Left forelimb (tissue), 1 donor: ENCODE measurements around the gene GABRR1.
"Not testable (repeated sequence)": the region's sequence is repeated elsewhere in the genome, so short reads cannot be mapped to it uniquely, and the experiment has no call there.

Experiments used
- DNase-seq: peaks from one replicate; pipeline ENCODE4 v3.0.0-alpha.2; 2018; ENCODE audit warnings: low spot score

Gene GABRR1

GRCh38 chr6:89160331-89161092 lies 56.6 kb downstream of the GABRR1 start:
- DNase-seq, result no peak

DNA sequence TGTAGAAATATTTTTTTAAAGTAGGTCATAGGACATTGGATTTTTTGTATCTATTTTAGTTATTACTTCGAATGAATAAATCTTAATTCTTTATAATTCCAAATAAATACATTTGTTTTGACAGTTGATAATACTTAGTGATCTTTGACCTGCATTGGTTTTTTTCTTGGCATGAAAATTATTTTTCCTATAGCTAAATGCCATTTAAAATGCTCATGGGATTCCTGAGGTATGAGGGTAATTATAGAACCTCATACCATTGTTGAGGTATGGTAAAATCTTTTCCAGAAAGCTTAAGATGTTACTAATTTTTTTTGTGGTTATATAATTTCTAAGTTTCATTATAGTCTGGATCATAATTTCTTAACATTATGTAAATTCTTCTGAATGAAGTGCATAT lies 63.0 kb downstream of the GABRR1 start:
- no peak for DNase-seq

GRCh38 chr6:89148016-89148750 lies 69.0 kb downstream of the GABRR1 start:
- DNase-seq, result no peak

DNA sequence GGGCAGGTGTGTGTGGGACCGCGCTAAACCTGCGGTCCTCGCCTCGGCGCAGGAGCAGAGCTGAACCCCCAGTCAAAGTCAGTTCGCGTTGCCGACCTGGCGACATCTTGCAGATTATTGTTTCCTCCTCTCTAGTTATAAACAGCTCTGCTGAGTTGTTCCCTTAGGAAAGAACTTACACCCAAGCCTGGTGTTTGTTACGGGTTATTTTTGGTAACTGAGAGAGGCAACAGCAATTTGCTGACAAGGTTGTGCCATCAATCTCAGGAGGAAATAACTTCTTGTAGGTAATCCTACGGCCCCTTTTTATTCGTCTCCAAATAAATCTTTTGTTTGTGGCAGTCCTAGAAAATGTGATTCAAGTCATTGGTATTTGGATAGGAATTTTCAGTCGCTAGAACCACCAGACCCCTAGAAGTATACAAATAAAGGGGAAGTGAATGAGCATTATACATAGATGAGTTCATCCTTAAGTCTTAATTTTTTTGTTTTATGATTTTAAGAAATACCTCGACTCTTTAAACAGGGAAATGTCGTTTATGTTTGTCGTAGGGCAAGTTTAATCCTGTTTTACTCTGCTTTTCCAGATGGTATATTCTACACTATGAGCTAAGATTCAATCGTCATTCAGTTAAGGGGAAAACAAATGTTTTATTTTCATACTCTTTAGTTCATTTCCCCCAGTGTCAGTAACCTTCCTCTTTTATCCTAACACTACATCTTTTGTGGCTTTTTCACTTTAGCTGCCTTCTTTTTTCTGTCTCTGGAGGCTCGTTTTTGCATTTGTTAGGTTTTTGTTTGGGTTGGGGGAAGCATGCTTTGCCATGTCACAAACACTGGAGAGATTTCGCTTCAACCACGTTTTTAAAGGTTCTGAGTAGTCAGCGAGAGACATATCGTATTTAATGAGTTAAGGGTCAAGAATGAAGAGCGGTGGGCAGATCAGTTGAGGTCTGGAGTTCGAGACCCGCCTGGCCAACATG lies 70.1 kb downstream of the GABRR1 start:
- no peak for DNase-seq

GRCh38 chr6:89145956-89146717 lies 71.0 kb downstream of the GABRR1 start, which contains the start of gene PM20D2:
Gene PM20D2 (plus strand): TSS chr6:89146055. CDS start chr6:89146145, 90 bp downstream.
- peak; percentile 81 for DNase-seq

DNA sequence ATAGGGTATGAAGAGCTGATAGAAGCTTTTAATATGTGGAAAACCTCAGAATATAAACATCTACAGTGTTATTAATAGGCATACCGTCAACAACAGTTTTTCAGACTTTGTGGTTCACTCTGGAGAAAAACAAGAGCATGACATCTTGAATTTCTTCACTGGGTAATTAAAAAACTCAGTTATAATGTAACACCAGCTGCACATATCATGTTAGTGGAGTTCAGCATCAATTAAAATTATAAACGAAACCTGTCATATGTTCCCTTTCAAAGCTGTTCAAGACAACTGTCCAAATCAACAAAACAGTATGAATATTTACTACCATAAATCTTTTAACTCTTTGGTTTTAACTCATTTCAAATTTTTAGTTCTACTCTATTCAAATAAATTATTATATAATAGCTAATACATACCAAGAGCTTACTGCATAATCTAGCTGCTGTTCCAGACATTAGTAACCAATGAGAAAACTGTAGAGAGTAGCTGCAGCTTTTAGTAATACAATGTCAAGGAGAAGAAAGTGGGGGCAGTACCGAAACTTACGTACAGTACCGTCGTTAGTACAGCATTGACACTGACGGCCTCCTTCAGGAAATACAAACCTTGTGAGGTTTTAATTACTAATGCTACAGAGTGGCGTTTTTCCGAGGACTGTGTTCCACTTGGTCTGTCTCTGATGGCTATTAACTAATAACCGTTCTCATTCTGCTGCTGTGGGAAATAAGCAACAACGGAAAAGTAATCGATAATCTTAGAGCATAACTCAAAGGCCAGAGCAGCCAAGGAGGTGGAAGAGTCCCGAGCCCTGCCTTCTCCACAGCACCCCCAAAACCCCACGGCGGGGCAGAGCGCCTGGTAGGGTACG lies 71.8 kb downstream of the GABRR1 start:
- no peak for DNase-seq

GRCh38 chr6:89144354-89144906 lies 72.7 kb downstream of the GABRR1 start:
- no peak for DNase-seq

GRCh38 chr6:89140347-89141156 lies 76.6 kb downstream of the GABRR1 start:
- DNase-seq, result no peak

GRCh38 chr6:89139509-89140346 lies 77.4 kb downstream of the GABRR1 start:
- no peak for DNase-seq

DNA sequence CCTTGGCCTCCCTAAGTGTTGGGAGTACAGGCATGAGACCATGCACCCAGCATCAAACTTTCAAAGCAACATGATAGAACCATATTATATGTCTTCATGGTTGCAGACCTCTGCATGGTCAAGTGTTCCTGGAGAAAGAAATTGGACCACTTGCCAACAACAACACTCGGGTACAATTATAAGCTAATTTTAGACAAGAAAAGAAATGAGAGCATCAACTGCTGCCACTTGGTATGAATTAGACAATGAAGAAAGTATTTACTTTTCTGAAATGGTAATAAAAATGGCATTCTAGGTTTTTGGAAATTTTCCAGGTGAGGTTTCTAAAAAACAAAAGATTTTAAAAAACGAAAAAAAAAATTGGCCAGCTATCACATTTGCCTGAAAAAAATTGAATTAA lies 79.0 kb downstream of the GABRR1 start:
- DNase-seq, result no peak

DNA sequence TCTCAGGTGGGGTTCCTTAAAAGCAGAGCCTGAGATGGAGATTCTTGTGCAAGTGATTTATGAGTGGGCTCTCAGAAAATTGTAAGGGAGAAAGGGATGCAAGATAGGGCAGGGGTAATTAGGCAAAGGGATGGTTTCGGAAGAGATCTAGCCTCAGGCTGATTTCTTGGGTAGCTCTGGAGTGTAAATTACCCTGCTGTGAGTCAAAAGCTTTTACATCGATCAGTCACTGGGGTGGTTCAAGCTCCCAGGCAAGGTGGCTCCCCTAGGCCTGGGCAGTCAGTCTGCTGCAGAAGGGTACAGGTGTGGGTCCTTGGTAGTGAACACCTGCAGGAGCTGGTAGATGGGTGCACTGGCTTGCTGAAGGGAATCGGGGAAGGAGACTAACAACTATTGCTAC lies 82.4 kb downstream of the GABRR1 start:
- DNase-seq, result no peak

DNA sequence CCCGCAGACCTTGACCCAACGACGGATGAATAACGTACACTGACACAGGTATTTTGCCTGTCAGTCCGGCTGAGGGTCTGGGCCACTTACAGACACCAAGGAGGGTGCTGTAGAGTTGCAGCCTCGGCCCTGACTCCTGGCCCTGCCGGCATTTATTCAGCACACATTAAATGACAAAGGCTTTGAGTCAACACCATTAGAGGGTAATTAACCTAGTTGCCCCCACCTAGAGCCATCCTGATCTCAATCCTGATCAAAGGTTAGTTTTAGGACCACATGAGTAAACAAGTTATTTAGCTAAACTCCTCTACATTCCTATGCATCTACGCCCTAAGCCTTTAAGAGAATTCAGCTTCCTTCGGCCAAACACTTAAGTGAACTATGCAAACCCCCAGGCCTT lies 83.2 kb downstream of the GABRR1 start:
- DNase-seq, result no peak

DNA sequence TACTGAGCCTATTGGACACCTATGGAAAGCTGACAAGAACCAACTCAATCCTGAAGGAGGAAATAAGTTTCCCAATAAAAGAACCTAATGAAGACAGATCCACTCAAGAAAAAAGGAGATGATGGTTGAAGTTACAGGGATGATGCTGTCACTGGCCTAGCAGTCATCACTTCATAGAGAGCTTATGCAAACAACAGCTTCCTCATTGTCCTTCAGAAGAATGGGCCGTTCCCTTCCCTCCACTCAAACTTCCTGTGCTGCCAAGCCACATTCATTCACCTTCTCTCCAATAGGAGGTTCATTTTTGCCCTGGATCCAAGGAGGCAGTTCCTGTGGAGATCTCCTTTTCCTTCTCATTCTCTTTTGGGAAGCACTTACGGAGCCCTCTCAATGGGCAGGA lies 85.1 kb downstream of the GABRR1 start:
- DNase-seq, result no peak

- no peak for DNase-seq
Measured at GRCh38 chr6:89131599-89131998, 85.6 kb downstream of the GABRR1 start.

DNA sequence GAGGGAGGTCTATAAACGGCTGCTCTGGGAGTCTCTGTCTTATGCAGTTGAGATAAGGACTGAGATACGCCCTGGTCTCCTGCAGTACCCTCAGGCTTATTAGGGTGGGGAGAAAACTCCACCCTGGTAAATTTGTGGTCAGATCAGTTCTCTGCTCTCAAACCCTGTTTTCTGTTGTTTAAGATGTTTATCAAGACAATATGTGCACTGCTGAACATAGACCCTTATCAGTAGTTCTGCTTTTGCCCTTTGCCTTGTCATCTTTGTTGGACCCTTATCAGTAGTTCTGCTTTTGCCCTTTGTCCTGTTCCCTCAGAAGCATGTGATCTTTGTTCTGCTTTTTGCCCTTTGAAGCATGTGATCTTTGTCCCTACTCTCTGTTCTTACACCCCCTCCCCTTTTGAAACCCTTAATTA lies 88.9 kb downstream of the GABRR1 start:
- DNase-seq, result not testable (repeated sequence)
